GM11168 (cell line): ENCODE measurements around the gene CCIN.
"Not testable (repeated sequence)": the region's sequence is repeated elsewhere in the genome, so short reads cannot be mapped to it uniquely, and the experiment has no call there.

Experiments
- in situ Hi-C: fragments of 300-500 bp; cut with MboI; formaldehyde crosslinking; loops from one replicate; pipeline ENCODE4 v1.12.0; 2022; ENCODE audit warnings: low sequenced_read_pairs; ENCODE audit not compliant: unreplicated experiment

The CCIN gene

DNA sequence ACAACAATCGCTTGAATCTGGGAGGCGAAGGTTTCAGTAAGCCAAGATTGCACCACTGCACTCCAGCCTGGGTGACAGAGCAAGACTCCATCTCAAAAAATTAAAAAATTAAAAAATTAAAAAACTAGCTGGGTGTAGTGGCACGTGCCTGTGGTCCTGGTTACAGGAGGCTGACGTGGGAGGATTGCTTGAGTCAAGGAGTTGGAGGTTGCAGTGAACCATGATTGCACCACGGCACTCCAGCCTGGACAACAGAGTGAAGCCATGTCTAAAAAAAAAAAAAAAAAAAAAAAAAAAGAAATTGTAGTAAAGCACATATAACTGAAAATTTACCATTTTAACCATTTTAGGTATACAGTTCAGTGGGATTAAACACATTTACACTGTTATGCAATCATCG, 13.1 kb upstream of the CCIN start:
- in situ Hi-C loops: no loop called here

DNA sequence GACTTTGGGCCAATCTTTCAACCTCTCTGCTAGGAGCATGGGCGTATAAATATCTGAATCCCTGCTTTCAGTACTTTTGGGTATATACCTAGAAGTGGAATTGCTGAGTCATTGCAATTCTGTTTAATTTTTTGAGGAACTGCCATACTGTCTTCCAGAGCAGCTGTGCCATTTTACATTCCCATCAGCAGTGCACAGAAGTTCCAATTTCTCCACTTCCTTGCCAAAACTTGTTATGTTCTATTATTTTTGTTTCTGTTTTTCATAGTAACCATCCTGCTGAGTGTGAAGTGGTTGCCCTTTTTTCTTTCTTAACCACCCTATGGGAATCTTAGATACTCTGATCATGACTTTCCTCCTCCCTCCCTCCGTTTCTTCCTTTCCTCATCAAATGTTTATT, 11.1 kb upstream of the CCIN start:
- in situ Hi-C loops: no loop called here

- in situ Hi-C loops: no loop called here
Measured at GRCh38 chr9:36158917-36159316, 10.3 kb upstream of the CCIN start.

DNA sequence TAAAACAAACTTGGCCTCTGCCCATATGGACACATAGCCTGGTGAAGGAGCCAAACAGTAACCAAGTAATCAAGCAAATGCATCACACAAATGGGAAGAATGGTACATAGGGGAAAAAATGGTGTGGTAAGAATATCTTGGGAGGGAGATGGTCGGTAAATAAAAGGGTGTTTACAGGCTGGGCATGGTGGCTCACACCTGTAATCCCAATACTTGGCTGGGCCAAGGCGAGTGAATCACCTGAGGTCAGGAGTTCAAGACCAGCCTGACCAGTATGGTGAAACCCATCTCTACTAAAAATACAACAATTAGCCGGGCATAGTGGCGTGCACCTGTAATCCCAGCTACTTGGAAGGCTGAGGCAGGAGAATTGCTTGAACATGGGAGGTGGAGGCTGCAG, 9.7 kb upstream of the CCIN start:
- in situ Hi-C loops: not testable (repeated sequence)

DNA sequence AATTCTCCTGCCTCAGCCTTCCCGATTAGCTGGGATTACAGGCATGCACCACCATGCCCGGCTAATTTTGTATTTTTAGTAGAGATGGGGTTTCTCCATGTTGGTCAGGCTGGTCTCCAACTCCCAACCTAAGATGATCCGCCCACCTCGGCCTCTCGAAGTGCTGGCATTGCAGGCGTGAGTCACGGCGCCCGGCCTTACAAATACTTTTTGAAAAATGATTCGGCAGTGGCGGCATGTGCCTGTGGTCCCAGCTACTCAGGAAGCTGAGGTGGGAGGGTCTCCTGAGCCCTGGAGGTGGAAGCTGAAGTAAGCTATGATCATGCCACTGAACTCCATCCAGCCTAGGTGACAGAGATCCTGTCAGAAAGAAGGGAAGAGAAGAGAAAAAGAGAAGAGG, 9.1 kb upstream of the CCIN start:
- in situ Hi-C loops: loop anchor here (5.0 kb wide), 1 partner anchor 53 kb away; no protein-coding TSS in a partner anchor

- in situ Hi-C loops: loop anchor here (5.0 kb wide), 1 partner anchor 54 kb away; no protein-coding TSS in a partner anchor
Measured at GRCh38 chr9:36161187-36161586, 8.0 kb upstream of the CCIN start.

DNA sequence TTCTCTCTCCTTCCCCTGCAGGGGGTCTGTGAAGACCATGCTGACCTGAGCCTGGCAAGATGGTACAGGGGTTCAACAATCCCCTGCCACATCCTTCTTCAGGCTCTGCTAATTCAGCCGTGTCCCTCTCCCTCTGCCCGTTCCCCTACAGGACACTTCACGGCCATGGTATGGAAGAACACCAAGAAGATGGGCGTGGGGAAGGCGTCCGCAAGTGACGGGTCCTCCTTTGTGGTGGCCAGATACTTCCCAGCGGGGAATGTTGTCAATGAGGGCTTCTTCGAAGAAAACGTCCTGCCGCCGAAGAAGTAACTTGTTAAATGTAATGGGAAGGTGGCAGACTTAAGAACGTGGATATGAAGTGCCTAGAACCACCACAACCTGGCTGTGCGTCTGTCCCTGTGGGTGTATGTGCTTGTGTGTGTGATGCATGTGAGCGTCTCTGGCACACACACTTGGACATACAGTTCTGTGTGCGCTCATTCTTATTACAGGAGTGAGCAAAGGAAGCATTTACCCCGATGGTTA, 6.9 kb upstream of the CCIN start:
- in situ Hi-C loops: loop anchor here (5.0 kb wide), 1 partner anchor 55 kb away; no protein-coding TSS in a partner anchor

GRCh38 chr9:36163049-36163785, 6.0 kb upstream of the CCIN start:
- in situ Hi-C loops: loop anchor here (5.0 kb wide), 1 partner anchor 56 kb away; no protein-coding TSS in a partner anchor

DNA sequence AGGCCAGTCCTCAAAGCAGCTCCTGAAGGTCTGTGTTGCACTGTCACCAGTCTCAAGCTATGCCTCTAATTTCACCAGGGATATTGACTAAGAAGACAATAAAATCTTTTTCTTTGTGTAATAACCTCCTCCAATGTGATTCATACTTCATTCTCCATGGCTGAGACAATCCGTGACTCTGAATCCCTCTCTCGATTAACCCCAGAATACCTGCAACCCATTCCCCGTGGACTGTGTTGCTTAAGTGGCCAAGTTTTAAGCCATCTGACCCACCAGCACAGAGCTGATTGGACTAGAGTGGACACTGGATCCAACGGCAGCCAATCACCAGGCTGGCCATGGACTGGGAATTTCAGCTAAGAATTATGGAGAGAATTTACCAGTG, 5.4 kb upstream of the CCIN start:
- in situ Hi-C loops: loop anchor here (5.0 kb wide), 1 partner anchor 56 kb away; no protein-coding TSS in a partner anchor

- in situ Hi-C loops: loop anchor here (5.0 kb wide), 1 partner anchor 57 kb away; no protein-coding TSS in a partner anchor
Measured at GRCh38 chr9:36164372-36164771, 4.8 kb upstream of the CCIN start.

- in situ Hi-C loops: loop anchor here (5.0 kb wide), 1 partner anchor 58 kb away; no protein-coding TSS in a partner anchor
Measured at GRCh38 chr9:36164989-36165388, 4.2 kb upstream of the CCIN start.

GRCh38 chr9:36165826-36166167, 3.4 kb upstream of the CCIN start:
- in situ Hi-C loops: no loop called here

GRCh38 chr9:36166168-36166927, 2.8 kb upstream of the CCIN start:
- in situ Hi-C loops: no loop called here

DNA sequence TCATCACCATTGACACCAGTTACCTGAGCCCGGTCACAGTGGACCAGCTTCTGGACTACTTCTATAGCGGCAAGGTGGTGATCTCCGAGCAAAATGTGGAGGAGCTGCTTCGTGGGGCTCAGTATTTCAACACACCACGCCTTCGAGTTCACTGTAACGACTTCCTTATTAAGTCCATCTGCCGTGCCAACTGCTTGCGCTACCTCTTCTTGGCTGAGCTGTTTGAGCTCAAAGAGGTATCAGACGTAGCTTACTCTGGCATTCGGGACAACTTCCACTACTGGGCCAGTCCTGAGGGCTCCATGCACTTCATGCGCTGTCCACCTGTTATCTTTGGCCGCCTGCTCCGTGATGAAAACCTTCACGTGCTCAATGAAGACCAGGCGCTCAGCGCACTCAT, 520 bp downstream of the CCIN start:
- in situ Hi-C loops: no loop called here

DNA sequence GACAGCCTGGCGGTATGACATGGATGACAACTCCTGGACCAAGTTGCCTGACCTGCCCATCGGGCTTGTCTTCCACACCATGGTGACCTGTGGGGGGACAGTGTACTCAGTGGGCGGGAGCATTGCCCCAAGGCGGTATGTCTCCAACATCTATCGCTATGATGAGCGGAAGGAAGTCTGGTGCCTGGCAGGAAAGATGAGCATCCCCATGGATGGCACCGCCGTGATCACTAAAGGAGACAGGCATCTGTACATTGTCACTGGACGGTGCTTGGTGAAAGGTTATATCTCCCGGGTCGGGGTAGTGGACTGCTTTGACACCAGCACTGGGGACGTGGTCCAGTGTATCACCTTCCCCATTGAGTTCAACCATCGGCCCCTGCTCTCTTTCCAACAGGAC, 1.3 kb downstream of the CCIN start:
- in situ Hi-C loops: no loop called here

DNA sequence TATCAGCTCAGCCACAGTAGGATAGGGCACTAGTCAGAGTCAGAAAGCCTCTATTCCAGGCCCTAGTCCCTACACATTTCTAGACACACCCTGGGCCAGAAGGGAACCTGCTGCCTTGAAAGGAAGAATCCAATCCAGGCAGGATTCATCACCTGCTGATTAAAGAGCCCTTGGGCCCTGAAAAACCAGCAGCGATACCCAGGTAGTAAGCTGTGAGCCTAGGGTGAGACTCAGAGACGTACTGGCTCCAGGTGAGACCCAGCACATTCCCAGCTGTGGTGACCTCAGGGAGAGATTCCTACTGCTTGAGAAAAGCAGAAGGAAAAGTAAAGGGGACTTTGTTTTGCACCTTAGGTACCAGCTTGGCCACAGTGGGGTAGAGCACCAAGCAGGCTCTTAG, 4.7 kb downstream of the CCIN start:
- in situ Hi-C loops: no loop called here

DNA sequence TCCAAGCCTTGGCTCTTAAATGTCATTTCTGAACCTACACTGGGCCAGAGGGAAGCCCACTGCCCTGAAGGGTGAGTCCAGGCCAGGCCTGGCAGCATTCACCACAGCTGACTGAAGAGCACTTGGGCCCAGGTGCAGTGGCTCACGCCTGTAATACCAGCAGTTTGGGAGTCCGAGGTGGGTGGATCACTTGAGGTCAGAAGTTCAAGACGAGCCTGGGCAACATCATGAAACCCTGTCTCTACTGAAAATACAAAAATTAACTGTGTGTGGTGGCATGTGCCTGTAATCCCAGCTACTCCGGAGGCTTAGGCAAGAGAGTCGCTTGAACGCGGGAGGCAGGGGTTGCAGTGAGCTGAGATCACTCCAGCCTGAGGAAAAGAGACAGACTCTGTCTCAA, 5.1 kb downstream of the CCIN start:
- in situ Hi-C loops: no loop called here

GRCh38 chr9:36174731-36175130, 5.5 kb downstream of the CCIN start:
- in situ Hi-C loops: no loop called here

GRCh38 chr9:36175209-36175608, 6.0 kb downstream of the CCIN start:
- in situ Hi-C loops: not testable (repeated sequence)

DNA sequence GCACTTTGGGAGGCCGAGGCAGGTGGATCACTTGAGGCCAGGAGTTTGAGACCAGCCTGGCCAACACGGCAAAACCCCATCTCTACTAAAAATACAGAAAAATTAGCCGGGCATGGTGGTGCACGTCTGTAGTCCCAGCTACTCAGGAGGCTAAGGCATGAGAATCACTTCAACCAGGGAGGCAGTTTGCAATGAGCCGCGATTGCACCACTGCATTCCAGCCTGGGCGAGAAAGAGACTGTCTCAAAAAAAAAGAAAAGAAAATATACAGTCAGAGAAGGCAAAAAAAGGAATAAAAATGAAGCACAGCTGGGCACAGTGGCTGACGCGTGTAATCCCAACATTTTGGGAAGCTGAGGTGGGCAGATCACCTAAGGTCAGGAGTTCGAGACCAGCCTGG, 7.3 kb downstream of the CCIN start:
- in situ Hi-C loops: not testable (repeated sequence)

- in situ Hi-C loops: no loop called here
Measured at GRCh38 chr9:36177571-36177970, 8.4 kb downstream of the CCIN start.
